ENCODE data around the gene PRIM1.

The PRIM1 gene

GRCh38 chr12:56716933-56717880 lies 34.9 kb downstream of the PRIM1 start:
- H3K9me3 Mint-ChIP-seq, result no peaks in the 10 kb centered on the region
- no peak for TF ChIP-seq CTCF (IDR thresholded peaks at IDR 0.05)
- no peak for DNase-seq
- H3K27ac Mint-ChIP-seq, result peak overlapping the region; percentile 91
- H3K36me3 Mint-ChIP-seq (ENCODE audit: low read depth), result peaks cover 85% of the 10 kb centered on the region
- peaks cover 4% of the 10 kb centered on the region for H3K27me3 Mint-ChIP-seq (ENCODE audit: low read depth, poor library complexity)
- no peak overlapping the region for H3K4me3 Mint-ChIP-seq
- peaks cover 56% of the 10 kb centered on the region for H3K4me1 Mint-ChIP-seq

- TF ChIP-seq CTCF (IDR thresholded peaks at IDR 0.05), result no peak
- Mint-ChIP-seq H3K9me3 (no peaks in the 10 kb centered on the region), H3K4me3 (no peak overlapping the region), H3K36me3 (ENCODE audit: low read depth) (peaks cover 85% of the 10 kb centered on the region), H3K27me3 (ENCODE audit: low read depth, poor library complexity) (peaks cover 4% of the 10 kb centered on the region), H3K4me1 (peaks cover 48% of the 10 kb centered on the region), H3K27ac (peak overlapping the region; percentile 91)
- DNase-seq, result no peak
These were observed 35.7 kb downstream of the PRIM1 start for GRCh38 chr12:56716458-56716857.

- peak overlapping the region; percentile 91 for H3K27ac Mint-ChIP-seq
- H3K27me3 Mint-ChIP-seq (ENCODE audit: low read depth, poor library complexity), result no peaks in the 10 kb centered on the region
- H3K4me3 Mint-ChIP-seq, result no peak overlapping the region
- no peak for DNase-seq
- peaks cover 47% of the 10 kb centered on the region for H3K4me1 Mint-ChIP-seq
- no peak for TF ChIP-seq CTCF (IDR thresholded peaks at IDR 0.05)
- no peaks in the 10 kb centered on the region for H3K9me3 Mint-ChIP-seq
- peaks cover 85% of the 10 kb centered on the region for H3K36me3 Mint-ChIP-seq (ENCODE audit: low read depth)
These were observed 36.3 kb downstream of the PRIM1 start for GRCh38 chr12:56715798-56716197.

- peaks cover 34% of the 10 kb centered on the region for H3K4me1 Mint-ChIP-seq
- no peaks in the 10 kb centered on the region for H3K9me3 Mint-ChIP-seq
- DNase-seq, result no peak
- peak overlapping the region; percentile 50 for H3K27ac Mint-ChIP-seq
- H3K36me3 Mint-ChIP-seq (ENCODE audit: low read depth), result peaks cover 73% of the 10 kb centered on the region
- TF ChIP-seq CTCF (IDR thresholded peaks at IDR 0.05), result no peak
- H3K27me3 Mint-ChIP-seq (ENCODE audit: low read depth, poor library complexity), result no peaks in the 10 kb centered on the region
- H3K4me3 Mint-ChIP-seq, result no peak overlapping the region
These were observed 37.6 kb downstream of the PRIM1 start for GRCh38 chr12:56714431-56714929.

GRCh38 chr12:56713345-56713744 lies 38.8 kb downstream of the PRIM1 start:
- peaks cover 24% of the 10 kb centered on the region for H3K4me1 Mint-ChIP-seq
- no peak for TF ChIP-seq CTCF (IDR thresholded peaks at IDR 0.05)
- peaks cover 5% of the 10 kb centered on the region for H3K27me3 Mint-ChIP-seq (ENCODE audit: low read depth, poor library complexity)
- no peak overlapping the region for H3K27ac Mint-ChIP-seq
- H3K36me3 Mint-ChIP-seq (ENCODE audit: low read depth), result peaks cover 63% of the 10 kb centered on the region
- no peak for DNase-seq
- H3K9me3 Mint-ChIP-seq, result no peaks in the 10 kb centered on the region
- no peak overlapping the region for H3K4me3 Mint-ChIP-seq
